ENCODE measurements around the gene GRIP1.

DNA sequence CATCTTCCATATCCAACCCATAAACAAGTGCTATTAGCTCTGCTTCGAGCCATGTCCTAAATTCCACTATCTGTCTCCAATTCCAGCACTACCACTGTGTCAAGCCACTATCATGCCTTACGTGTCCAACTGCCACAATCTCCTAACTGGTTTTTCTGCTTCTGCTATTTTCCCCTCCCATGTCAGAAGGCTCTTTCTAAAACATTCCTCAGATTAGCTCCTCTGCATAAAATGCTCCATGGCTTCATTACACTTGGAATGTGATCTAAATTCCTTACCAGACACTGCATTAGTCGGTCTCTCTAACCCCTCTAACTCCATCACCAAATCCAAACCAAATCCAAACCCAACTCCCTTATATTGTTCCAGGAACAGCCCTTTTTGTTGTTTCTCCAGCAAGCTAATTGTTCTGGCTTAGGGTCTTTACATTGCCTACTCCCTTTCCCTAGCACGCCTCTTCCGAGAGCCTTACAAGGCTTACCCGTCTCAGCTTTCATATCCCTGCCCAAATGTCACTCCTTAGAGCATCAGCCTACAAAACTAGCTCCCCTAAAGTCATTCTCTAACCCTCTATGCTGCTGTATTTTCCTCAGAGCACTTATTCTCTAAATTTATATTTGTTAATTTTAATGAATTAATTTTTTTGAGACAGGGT is 236.8 kb downstream of the GRIP1 start:
- TF ChIP-seq POLR2AphosphoS5 (IDR thresholded peaks at IDR 0.05; ENCODE audit: insufficient read depth in 1 of 2, low read depth in 1 of 2): no peak
- TF ChIP-seq, protein P1, sequence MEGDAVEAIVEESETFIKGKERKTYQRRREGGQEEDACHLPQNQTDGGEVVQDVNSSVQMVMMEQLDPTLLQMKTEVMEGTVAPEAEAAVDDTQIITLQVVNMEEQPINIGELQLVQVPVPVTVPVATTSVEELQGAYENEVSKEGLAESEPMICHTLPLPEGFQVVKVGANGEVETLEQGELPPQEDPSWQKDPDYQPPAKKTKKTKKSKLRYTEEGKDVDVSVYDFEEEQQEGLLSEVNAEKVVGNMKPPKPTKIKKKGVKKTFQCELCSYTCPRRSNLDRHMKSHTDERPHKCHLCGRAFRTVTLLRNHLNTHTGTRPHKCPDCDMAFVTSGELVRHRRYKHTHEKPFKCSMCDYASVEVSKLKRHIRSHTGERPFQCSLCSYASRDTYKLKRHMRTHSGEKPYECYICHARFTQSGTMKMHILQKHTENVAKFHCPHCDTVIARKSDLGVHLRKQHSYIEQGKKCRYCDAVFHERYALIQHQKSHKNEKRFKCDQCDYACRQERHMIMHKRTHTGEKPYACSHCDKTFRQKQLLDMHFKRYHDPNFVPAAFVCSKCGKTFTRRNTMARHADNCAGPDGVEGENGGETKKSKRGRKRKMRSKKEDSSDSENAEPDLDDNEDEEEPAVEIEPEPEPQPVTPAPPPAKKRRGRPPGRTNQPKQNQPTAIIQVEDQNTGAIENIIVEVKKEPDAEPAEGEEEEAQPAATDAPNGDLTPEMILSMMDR (IDR thresholded peaks at IDR 0.05): no peak

Measured in vagina (tissue), 2 donors.